ENCODE data around the gene STARD10. TPM values are rescaled to one million over a fixed set of nuclear protein-coding genes. Genes with fewer than 3 reads are reported as not detected.

STARD10 gene
- total and polyA plus RNA-seq, 2 of the 8 experiments (the other 6 are each of a cell fraction or from before 2014, with no cell fraction given): 23.7 to 35.7 TPM

GRCh38 chr11:72740562-72741428, 53.1 kb downstream of the STARD10 start:
- no peak overlapping the region; a peak in 1 of 7 replicates for H3K9ac ChIP-seq (replicated peaks in 1 of 4; ENCODE audit: extremely low read depth in 1 of 4, low read depth in 3 of 4, low read length in 3 of 4)
- FAIRE-seq (no peak), DNase-seq (ENCODE audit: low read depth in 1 of 2, low spot score in 2 of 2) (no peak)
- no peak overlapping the region; the same call in 1 of the 2 replicates for H3K27ac ChIP-seq (ENCODE audit: low read depth, low read length)
- H3K27me3 ChIP-seq (replicated peaks in 1 of 4; ENCODE audit: control insufficient read depth in 3 of 4, extremely low read depth in 1 of 4, insufficient read depth in 3 of 4, low read length in 3 of 4): no peaks in the 10 kb centered on the region
- H2BK12ac ChIP-seq (ENCODE audit: low read depth, low read length): peak overlapping the region; percentile 75
- H2BK15ac ChIP-seq (ENCODE audit: low read length): 0 out of 2 replicates have a peak overlapping the region, but pooled peaks have one; percentile 46
- no peak overlapping the region; the same call in 1 of the 2 replicates for H2AK5ac ChIP-seq (ENCODE audit: low read depth, low read length)
- H2BK20ac ChIP-seq (ENCODE audit: low read length): no peak overlapping the region
- no peak overlapping the region for H3K56ac ChIP-seq (replicated peaks; ENCODE audit: insufficient read length, low read depth, low read length)
- peaks cover 8 to 31% (median 21%) of the 10 kb centered on the region in 4 experiments for H3K4me1 ChIP-seq (replicated peaks in 1 of 4; ENCODE audit: control insufficient read depth in 3 of 4, insufficient read depth in 4 of 4, low read length in 3 of 4)
- peak overlapping the region; percentile 32 for H3K18ac ChIP-seq (ENCODE audit: extremely low read depth, low read length)
- H2BK5ac ChIP-seq (ENCODE audit: low read depth, low read length): peak overlapping the region; percentile 95
- ChIA-PET POLR2A (ENCODE audit: partially characterized antibody) (interaction anchor here (0.8 to 1.7 kb wide), 5 partner anchors 8 to 41 kb away, joined by 3 to 6 read pairs (median 3); no protein-coding TSS in a partner anchor), CTCF (ENCODE audit: partially characterized antibody) (interaction anchor here (0.6 to 4.5 kb wide), 13 partner anchors 9 to 72 kb away, joined by 3 to 18 read pairs (median 3); partner anchors contain the start of gene STARD10)
- peaks cover 0 to 3% (median 0%) of the 10 kb centered on the region in 4 experiments; a peak in 1 of 8 replicates for H3K36me3 ChIP-seq (ENCODE audit: control insufficient read depth in 2 of 4, insufficient read depth in 4 of 4, low read length in 3 of 4)
- TF ChIP-seq SP1 (IDR thresholded peaks at IDR 0.05; ENCODE audit: low read depth, low read length) (0 out of 2 replicates have a peak, but pooled peaks have one; percentile 29), E2F6 (IDR thresholded peaks at IDR 0.05) (no peak), BRCA1 (IDR thresholded peaks at IDR 0.05; ENCODE audit: low read depth, low read length) (no peak), ZNF274 (IDR thresholded peaks at IDR 0.05; ENCODE audit: borderline replicate concordance, extremely low read depth, low read length) (no peak)
- H3K79me1 ChIP-seq (ENCODE audit: low read depth, low read length): peaks cover 23% of the 10 kb centered on the region
- H3K79me2 ChIP-seq (ENCODE audit: control insufficient read depth in 1 of 2, insufficient read depth in 2 of 2, low read length in 2 of 2): peaks cover 4 to 59% of the 10 kb centered on the region in 2 experiments; a peak in 3 of 4 replicates
- H3K14ac ChIP-seq (ENCODE audit: insufficient read length): no peak overlapping the region
- peaks cover 16 to 38% of the 10 kb centered on the region in 2 experiments for H4K20me1 ChIP-seq (replicated peaks in 1 of 2; ENCODE audit: control insufficient read depth in 1 of 2, insufficient read depth in 2 of 2, low read length in 2 of 2)
- no peaks in the 10 kb centered on the region for H3K9me3 ChIP-seq (ENCODE audit: insufficient read depth in 2 of 2, low read depth in 1 of 2, low read length in 1 of 2)
- no peak overlapping the region for H3K4ac ChIP-seq (replicated peaks; ENCODE audit: insufficient read length, low read depth, low read length)
- H2BK120ac ChIP-seq (replicated peaks; ENCODE audit: low read depth, low read length): no peak overlapping the region
- no peak overlapping the region for H2AFZ ChIP-seq (ENCODE audit: low read length)
- 73% methylated on average over 9 of the region's 10 CpGs; no CpG with 5 or more reads in 1 of the 2 experiments for WGBS, 2 experiments (ENCODE audit: extremely low coverage in 1 of 2, insufficient coverage in 1 of 2, insufficient read length in 1 of 2, insufficient replicate concordance in 2 of 2, low coverage in 1 of 2, low lambda C conversion rate in 2 of 2, missing lambda C conversion rate in 1 of 2)
- H3K23ac ChIP-seq (ENCODE audit: insufficient read length): no peak overlapping the region
- H4K5ac ChIP-seq (ENCODE audit: insufficient read length, low read depth, low read length): peak overlapping the region; percentile 18
- H3K4me3 ChIP-seq (ENCODE audit: extremely low read depth in 1 of 4, insufficient read depth in 2 of 4, low read depth in 3 of 4, low read length in 4 of 4): no peak overlapping the region; a peak in 1 of 8 replicates
- H4K91ac ChIP-seq (replicated peaks; ENCODE audit: insufficient read length, low read length): peak overlapping the region; percentile 26
- H3K4me2 ChIP-seq (ENCODE audit: insufficient read depth in 1 of 2, low read depth in 2 of 2, low read length in 2 of 2): peak overlapping the region in 1 of 2 experiments; percentile 29; a peak in 2 of 4 replicates
- H4K8ac ChIP-seq (ENCODE audit: extremely low read depth, insufficient read depth, low read length): peak overlapping the region; percentile 45; the same call in 1 of the 2 replicates
- H3K23me2 ChIP-seq (ENCODE audit: low read depth, low read length): no peaks in the 10 kb centered on the region

All from H1 (cell line).